Measurements from ENCODE around the gene TOP2B. TPM values are rescaled to one million over a fixed set of nuclear protein-coding genes. Genes with fewer than 3 reads are reported as not detected.

TOP2B gene
- total RNA-seq (10 to 100 TPM; 76.9 to 86.5 TPM), polyA plus RNA-seq (ENCODE audit: insufficient read depth, low read depth, low replicate concordance) (46.4 TPM)
- long read RNA-seq, donor 1, full-length matches to known transcripts, result 7 of 12 reads
- long read RNA-seq, donor 1, partial matches to known transcripts, result 5 of 12 reads
- long read RNA-seq, donor 1, other reads (novel, unspliced or antisense), result 0 of 12 reads
- long read RNA-seq, donor 2, full-length matches to known transcripts, result 3 of 3 reads
- long read RNA-seq, donor 2, partial matches to known transcripts, result 0 of 3 reads
- long read RNA-seq, donor 2, other reads (novel, unspliced or antisense), result 0 of 3 reads

DNA sequence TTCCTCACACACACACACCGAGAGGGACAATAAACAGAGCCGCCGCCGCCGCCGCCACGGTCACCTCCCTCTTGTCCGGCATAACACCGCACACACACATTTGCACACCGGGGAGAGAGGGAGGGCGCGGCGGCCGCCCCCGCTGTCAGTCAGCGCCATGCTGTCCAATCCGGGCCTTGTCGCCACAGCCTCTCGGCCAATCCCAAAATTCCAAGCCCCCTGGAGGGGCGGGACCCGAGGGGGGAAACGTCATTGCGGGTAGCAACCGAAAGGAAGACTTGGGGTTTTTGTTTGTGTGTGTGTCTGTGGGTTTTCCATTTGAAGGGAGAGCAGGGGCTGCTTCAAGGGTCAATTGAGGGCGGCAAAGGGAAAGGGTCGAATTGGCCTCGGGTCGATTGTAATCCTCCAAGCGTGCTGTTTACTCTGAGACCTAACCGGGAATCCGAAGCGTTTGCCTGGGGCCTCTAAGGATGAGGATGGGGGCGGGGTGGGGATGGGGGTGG is at the start of gene TOP2B:
TSS of gene TOP2B (minus strand) at position 96 of the 503 bp plus-strand sequence. CDS start 610 bp downstream, outside the sequence.
- H3K9me3 ChIP-seq, result no peaks in the 10 kb centered on the region
- intact Hi-C loops (cut with DNase I; ENCODE audit: low total_unique reads), result no loop called here
- TF ChIP-seq POLR2A (IDR thresholded peaks at IDR 0.05), result peak; percentile 86
- no peak for TF ChIP-seq CTCF (IDR thresholded peaks at IDR 0.05)
- peaks cover 12% of the 10 kb centered on the region for H3K4me1 ChIP-seq
- H3K27me3 ChIP-seq, result no peaks in the 10 kb centered on the region
- peak; percentile 98 for DNase-seq
- H3K36me3 ChIP-seq (ENCODE audit: low read depth, missing control alignments), result no peaks in the 10 kb centered on the region
- peak within 1 kb of the TSS; percentile 89 to 94 for H3K4me3 ChIP-seq
- WGBS, 2 donors, result 0% methylated on average over 23 to 33 of the region's 33 CpGs
- peak within 1 kb of the TSS; percentile 95 to 99 for H3K27ac ChIP-seq

DNA sequence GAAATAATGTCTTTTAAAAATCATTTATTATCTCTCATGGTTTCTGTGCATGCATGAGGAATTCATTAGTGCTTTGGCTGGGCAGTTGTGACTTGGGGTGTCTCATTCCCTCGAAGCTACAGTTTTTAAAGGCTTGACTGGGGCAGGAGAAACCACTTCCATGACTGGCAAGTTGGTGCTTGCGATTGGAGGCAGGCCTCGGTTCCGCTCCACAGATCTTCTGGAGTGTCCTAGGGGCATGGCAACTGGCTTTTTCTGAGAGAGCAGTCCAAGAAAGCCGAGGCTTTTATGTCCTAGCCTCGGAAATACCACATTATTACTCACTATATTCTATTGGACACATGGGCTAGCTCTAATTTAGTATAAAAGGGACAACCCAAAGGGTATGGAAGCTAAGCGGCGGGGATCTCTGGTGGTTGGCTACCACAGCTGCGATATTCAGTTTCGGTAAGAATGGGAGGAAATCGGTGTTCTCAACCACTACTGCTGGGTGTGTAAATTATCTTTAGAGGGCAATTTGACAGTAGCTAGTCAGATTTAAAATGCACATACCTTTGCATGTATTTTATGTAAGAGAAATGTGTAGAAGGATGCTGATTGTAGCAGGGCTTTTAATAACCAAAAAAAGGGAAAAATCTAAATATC is 48.8 kb upstream of the TOP2B start:
- Histone ChIP-seq H3K36me3 (ENCODE audit: low read depth, missing control alignments) (no peaks in the 10 kb centered on the region), H3K27ac (no peak overlapping the region), H3K4me3 (no peak overlapping the region), H3K27me3 (no peaks in the 10 kb centered on the region), H3K9me3 (no peaks in the 10 kb centered on the region), H3K4me1 (no peaks in the 10 kb centered on the region)
- WGBS, 2 donors, result 69 to 73% methylated on average over 11 of the region's 11 CpGs
- intact Hi-C loops (cut with DNase I; ENCODE audit: low total_unique reads), result no loop called here
- TF ChIP-seq POLR2A (IDR thresholded peaks at IDR 0.05), result no peak
- no peak for TF ChIP-seq CTCF (IDR thresholded peaks at IDR 0.05)
- DNase-seq, result no peak

DNA sequence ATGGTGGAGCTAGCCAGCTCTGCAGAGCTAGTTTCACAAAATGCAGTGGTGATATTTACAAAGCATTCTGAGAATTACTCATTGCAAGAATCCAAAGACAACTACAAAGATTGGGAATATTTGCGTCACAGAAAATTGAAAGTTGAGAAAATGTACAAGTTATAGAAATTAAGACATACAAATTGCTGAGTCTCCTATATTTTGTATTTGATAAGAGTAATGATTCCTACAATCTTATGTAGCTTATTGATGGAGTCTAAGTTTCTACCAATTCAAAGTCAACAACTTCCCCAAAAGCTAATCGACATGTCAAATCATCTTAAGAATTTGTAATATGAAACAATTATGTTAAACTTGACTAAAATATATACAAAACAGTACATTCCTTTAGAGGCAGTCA is 46.4 kb upstream of the TOP2B start:
- Histone ChIP-seq H3K4me1 (no peaks in the 10 kb centered on the region), H3K9me3 (no peaks in the 10 kb centered on the region), H3K27ac (no peak overlapping the region), H3K36me3 (ENCODE audit: low read depth, missing control alignments) (no peaks in the 10 kb centered on the region), H3K27me3 (no peaks in the 10 kb centered on the region), H3K4me3 (no peak overlapping the region)
- intact Hi-C loops (cut with DNase I; ENCODE audit: low total_unique reads), result no loop called here
- TF ChIP-seq POLR2A (IDR thresholded peaks at IDR 0.05) (no peak), CTCF (IDR thresholded peaks at IDR 0.05) (no peak)
- 75 to 91% methylated on average over 2 of the region's 2 CpGs for WGBS, 2 donors
- no peak for DNase-seq

DNA sequence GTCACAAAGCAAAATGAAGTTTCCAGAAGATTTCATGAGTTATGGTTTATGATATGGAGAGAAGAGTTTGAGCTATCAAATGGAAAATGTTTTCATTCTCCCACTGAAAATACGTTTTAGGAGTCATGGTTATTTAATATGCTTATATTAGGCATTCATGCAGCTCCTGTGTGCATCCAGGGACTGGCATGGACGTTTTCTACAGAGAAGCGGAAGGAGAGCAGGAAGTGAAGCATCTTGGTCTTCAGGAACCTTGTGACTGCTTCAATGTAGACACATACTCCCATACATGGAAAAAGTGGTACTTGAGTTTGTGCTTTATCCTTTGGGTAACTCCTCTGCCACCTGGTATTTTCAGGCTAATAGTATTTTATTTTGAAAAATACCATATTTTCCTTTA is 43.3 kb upstream of the TOP2B start:
- Histone ChIP-seq H3K9me3 (no peaks in the 10 kb centered on the region), H3K4me3 (no peak overlapping the region), H3K27ac (no peak overlapping the region), H3K36me3 (ENCODE audit: low read depth, missing control alignments) (no peaks in the 10 kb centered on the region), H3K27me3 (no peaks in the 10 kb centered on the region), H3K4me1 (no peaks in the 10 kb centered on the region)
- TF ChIP-seq CTCF (IDR thresholded peaks at IDR 0.05) (no peak), POLR2A (IDR thresholded peaks at IDR 0.05) (no peak)
- no peak for DNase-seq
- intact Hi-C loops (cut with DNase I; ENCODE audit: low total_unique reads), result no loop called here
- WGBS, 2 donors, result 57% methylated on average over 3 of the region's 3 CpGs

Measured in testis (tissue), 5 donors.